ENCODE measurements around the gene PCSK5. TPM values are rescaled to one million over a fixed set of nuclear protein-coding genes. Genes with fewer than 3 reads are reported as not detected.

The PCSK5 gene
- total RNA-seq, 4 donors from 2014 or later: 9.6 to 41.8 (median 15.1) TPM

DNA sequence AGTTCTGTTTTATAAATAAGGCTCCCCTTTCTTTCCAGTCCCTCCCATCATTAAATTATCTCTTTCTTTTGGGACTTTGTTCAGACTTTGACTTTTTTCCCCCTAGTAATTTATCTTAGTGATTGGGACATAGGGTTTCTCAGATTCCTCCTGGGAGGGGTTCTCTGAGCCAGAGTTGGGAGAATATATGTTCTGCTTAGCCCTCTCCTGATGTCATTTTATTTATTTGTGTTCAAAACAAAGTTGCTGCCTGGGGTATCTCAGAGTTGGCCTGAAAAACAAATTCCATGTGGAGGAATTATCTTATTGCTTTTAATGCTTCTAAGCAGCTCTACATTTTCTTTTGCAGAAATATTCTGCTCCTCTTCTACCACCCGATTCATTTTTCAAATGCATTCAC, 211.0 kb downstream of the PCSK5 start:
- Histone ChIP-seq H3K27ac (no peak overlapping the region), H3K27me3 (no peaks in the 10 kb centered on the region), H3K9me3 (no peaks in the 10 kb centered on the region), H3K4me3 (replicated peaks in 1 of 3) (no peak overlapping the region), H3K4me1 (no peaks in the 10 kb centered on the region), H3K36me3 (no peaks in the 10 kb centered on the region)
- WGBS, 2 donors: 75 to 89% methylated on average over 1 of the region's 1 CpG
- intact Hi-C loops (cut with DNase I): no loop called here
- TF ChIP-seq POLR2A (IDR thresholded peaks at IDR 0.05): no peak
- TF ChIP-seq, protein P1, sequence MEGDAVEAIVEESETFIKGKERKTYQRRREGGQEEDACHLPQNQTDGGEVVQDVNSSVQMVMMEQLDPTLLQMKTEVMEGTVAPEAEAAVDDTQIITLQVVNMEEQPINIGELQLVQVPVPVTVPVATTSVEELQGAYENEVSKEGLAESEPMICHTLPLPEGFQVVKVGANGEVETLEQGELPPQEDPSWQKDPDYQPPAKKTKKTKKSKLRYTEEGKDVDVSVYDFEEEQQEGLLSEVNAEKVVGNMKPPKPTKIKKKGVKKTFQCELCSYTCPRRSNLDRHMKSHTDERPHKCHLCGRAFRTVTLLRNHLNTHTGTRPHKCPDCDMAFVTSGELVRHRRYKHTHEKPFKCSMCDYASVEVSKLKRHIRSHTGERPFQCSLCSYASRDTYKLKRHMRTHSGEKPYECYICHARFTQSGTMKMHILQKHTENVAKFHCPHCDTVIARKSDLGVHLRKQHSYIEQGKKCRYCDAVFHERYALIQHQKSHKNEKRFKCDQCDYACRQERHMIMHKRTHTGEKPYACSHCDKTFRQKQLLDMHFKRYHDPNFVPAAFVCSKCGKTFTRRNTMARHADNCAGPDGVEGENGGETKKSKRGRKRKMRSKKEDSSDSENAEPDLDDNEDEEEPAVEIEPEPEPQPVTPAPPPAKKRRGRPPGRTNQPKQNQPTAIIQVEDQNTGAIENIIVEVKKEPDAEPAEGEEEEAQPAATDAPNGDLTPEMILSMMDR (IDR thresholded peaks at IDR 0.05): no peak
- no peak for DNase-seq

DNA sequence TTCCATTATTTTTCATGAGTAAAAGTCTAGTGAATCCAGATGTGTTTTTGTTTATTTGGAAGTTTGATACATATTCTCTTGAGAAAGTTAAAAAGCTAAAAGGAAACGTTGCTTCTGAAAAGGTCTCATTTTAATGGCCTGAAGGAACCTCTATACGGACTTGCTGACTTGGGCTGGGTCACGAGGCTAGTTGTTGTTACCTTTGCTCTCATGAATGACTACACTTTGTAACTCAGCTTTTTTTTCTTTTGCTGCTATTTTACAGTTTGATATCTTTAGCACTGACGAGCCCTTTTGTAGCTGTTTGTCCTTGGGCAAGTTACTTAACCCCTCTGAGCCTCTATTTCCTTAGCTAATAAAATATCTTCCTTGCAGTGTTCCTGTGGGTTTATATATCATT, 211.5 kb downstream of the PCSK5 start:
- H3K27ac ChIP-seq: no peak overlapping the region
- WGBS, 2 donors: 77 to 83% methylated on average over 4 of the region's 4 CpGs
- no peaks in the 10 kb centered on the region for H3K4me1 ChIP-seq

DNA sequence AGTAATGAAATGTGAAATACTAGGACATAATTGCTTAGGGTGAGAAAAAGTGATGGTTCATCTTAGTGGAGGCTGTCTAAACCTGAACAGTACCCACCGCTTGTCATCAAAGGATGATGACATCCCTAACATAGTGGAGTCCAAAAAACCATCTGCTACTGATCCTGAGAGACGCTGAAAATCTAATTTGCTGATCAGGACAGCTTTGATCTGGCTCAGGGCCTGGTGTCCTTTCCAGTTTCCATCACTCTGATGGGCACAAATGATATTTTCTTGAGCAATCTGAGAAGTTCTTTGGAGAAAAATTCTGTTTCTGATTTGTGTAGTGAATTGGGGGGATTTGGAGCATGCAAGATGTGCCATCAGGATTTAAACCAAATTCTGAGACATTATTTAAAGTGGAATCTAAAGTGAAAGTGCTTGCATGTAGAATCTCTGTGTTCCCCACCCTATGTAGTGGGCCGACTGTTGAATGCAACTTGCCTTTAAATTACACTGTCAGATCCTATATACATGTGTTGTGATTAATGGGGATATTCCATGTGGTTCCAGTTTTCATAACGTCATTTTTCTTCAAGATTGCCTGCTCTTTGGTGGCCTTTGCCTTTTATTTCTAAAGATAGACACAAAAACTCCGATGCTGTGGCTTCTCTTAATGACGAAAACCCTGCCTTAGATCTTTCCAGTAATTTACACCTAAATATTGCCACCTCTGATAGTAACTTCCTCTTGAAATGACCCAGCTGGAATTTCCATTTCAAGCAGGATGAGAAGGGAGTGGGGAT, 213.2 kb downstream of the PCSK5 start:
- no peaks in the 10 kb centered on the region for H3K9me3 ChIP-seq
- TF ChIP-seq, protein P1 (IDR thresholded peaks at IDR 0.05): no peak
- no peak for TF ChIP-seq POLR2A (IDR thresholded peaks at IDR 0.05)
- H3K4me3 ChIP-seq (replicated peaks in 1 of 3): no peak overlapping the region
- H3K27me3 ChIP-seq: no peaks in the 10 kb centered on the region
- H3K4me1 ChIP-seq: no peaks in the 10 kb centered on the region
- no peaks in the 10 kb centered on the region for H3K36me3 ChIP-seq
- WGBS, 2 donors: 84 to 87% methylated on average over 6 of the region's 6 CpGs
- intact Hi-C loops (cut with DNase I): no loop called here
- DNase-seq: no peak
- H3K27ac ChIP-seq: no peak overlapping the region

More for the DNA sequence above, 211.5 kb downstream of the PCSK5 start:
- Histone ChIP-seq H3K36me3 (no peaks in the 10 kb centered on the region), H3K9me3 (no peaks in the 10 kb centered on the region), H3K27me3 (no peaks in the 10 kb centered on the region), H3K4me3 (replicated peaks in 1 of 3) (no peak overlapping the region)
- no peak for DNase-seq
- TF ChIP-seq, protein P1 (IDR thresholded peaks at IDR 0.05): no peak
- TF ChIP-seq POLR2A (IDR thresholded peaks at IDR 0.05): no peak
- intact Hi-C loops (cut with DNase I): no loop called here

DNA sequence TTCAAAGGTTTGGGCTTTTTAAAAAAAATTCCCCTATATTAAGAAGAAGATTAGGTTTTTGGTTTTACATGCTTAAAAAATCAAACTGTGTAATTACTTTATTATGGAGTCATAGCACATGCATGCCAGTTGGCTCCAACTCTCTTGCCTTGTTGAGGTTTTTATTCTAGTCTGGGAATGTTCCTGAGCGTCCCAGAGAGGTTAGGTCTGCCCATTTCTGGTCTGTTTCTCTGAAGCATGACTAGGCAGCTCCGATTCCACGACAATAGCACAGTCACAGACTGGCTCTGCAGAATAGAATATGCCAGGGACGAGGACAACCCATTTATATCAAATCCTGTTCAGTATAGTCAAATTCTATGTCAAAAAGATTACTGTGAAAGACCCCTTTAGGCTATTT, 217.0 kb downstream of the PCSK5 start:
- no peak overlapping the region for H3K4me3 ChIP-seq (replicated peaks in 1 of 3)
- TF ChIP-seq, protein P1 (IDR thresholded peaks at IDR 0.05): no peak
- TF ChIP-seq POLR2A (IDR thresholded peaks at IDR 0.05): no peak
- H3K4me1 ChIP-seq: no peaks in the 10 kb centered on the region
- no peaks in the 10 kb centered on the region for H3K27me3 ChIP-seq
- H3K9me3 ChIP-seq: no peaks in the 10 kb centered on the region
- intact Hi-C loops (cut with DNase I): no loop called here
- H3K36me3 ChIP-seq: no peaks in the 10 kb centered on the region
- DNase-seq: peak in 1 of 2 donors; percentile 17
- 74 to 75% methylated on average over 4 of the region's 4 CpGs for WGBS, 2 donors
- H3K27ac ChIP-seq: no peak overlapping the region

DNA sequence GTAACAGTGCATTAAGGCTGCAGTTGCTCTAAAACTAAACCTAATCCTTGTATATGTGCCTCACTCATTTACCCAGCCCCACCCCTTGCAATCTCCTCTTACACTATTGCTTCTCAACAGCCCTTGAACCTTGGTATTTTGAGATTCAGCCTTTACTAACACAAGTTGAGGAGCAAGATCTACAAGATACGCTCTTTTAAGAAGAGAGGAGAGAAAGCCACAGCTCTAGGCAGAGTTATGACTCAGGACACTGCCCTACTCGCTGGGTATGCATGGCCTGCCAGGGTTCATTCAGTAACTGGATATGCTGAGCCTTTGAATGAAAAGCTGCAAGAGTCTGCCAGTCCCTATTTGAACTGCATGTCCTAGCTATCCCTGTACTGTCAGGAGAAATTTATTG, 219.5 kb downstream of the PCSK5 start:
- H3K27ac ChIP-seq: no peak overlapping the region
- DNase-seq: peak; percentile 15 to 20
- intact Hi-C loops (cut with DNase I): no loop called here
- TF ChIP-seq, protein P1 (IDR thresholded peaks at IDR 0.05): no peak
- no peak for TF ChIP-seq POLR2A (IDR thresholded peaks at IDR 0.05)
- H3K4me3 ChIP-seq (replicated peaks in 1 of 3): no peak overlapping the region
- H3K4me1 ChIP-seq: no peaks in the 10 kb centered on the region
- H3K9me3 ChIP-seq: no peaks in the 10 kb centered on the region
- H3K36me3 ChIP-seq: no peaks in the 10 kb centered on the region
- no peaks in the 10 kb centered on the region for H3K27me3 ChIP-seq
- whole genome bisulfite sequencing, 2 donors: 34 to 46% methylated on average over 2 of the region's 2 CpGs
